Activated naive CD4-positive, alpha-beta T cell treated with anti-CD3 and anti-CD28 coated beads for 36 hours (primary cell): Measurements from ENCODE around the gene ARID3A. TPM values are rescaled to one million over a fixed set of nuclear protein-coding genes. Genes with fewer than 3 reads are reported as not detected.

Experiments used
- CTCF ChIA-PET: fragments of 350-600 bp; sonication (Branson Sonifier 250); formaldehyde crosslinking; loops from one replicate; lab custom pipeline; 2021; ENCODE audit warnings: antibody characterized with exemption; lab: Charles Lee
- DNase-seq: peaks from one replicate; pipeline ENCODE4 v3.0.0-alpha.2; 2020
- H3K27ac Mint-ChIP-seq: one replicate; pipeline ENCODE4 v1.8.0; 2021; ENCODE audit warnings: mild to moderate bottlenecking, mixed read lengths
- H3K27me3 Mint-ChIP-seq: one replicate; pipeline ENCODE4 v1.8.0; 2021; ENCODE audit warnings: low read depth, mixed read lengths
- H3K36me3 Mint-ChIP-seq: one replicate; pipeline ENCODE4 v1.8.0; 2021; ENCODE audit warnings: low read depth, mixed read lengths
- H3K4me1 Mint-ChIP-seq: one replicate; pipeline ENCODE4 v1.8.0; 2021; ENCODE audit warnings: low read depth, mixed read lengths
- H3K4me3 Mint-ChIP-seq: one replicate; pipeline ENCODE4 v1.8.0; 2021; ENCODE audit warnings: mild to moderate bottlenecking, moderate library complexity, mixed read lengths
- H3K9me3 Mint-ChIP-seq: one replicate; pipeline ENCODE4 v1.8.0; 2021; ENCODE audit warnings: mixed read lengths
- intact Hi-C: fragments of 100-400 bp; cut with micrococcal nuclease; formaldehyde crosslinking; loops from one replicate; pipeline ENCODE4 v1.15.1; 2023
- total RNA-seq, 2 experiments: library from RNA; stranded (reverse); gene quantifications; one replicate each; pipeline ENCODE4 v1.2.3, GENCODE V29; 2021

The ARID3A gene
- total RNA-seq, 2 experiments from 2014 or later = 23.1 to 28.4 TPM

DNA sequence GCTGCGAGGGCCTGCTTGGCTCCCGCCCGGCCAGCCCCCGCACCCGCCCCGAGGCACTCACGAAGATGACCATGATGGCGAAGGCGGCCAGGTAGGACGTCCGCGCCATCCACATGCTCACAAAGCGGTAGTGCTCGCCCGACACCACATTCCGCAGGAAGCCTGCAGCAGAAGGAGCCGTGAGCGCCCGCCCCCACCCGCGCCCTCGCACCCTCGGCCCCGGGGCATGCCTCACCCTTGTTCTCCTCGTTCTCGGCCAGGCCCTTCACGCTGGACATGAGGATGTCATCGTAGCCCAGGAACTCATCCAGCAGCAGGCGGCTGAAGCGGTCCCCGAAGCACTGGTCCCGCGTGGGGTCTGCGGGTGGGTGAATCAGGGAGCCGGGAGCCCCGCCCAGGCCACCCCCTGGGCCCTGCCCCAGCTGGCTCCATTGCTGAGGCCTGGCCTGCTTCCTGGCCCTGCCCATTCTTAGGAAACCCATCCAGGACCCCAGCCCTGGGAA is 86.0 kb downstream of the ARID3A start:
- Mint-ChIP-seq H3K9me3 (no peaks in the 10 kb centered on the region), H3K4me1 (peaks cover 14% of the 10 kb centered on the region), H3K4me3 (no peak overlapping the region), H3K36me3 (peaks cover 2% of the 10 kb centered on the region), H3K27me3 (no peaks in the 10 kb centered on the region), H3K27ac (no peak overlapping the region)
- intact Hi-C loops = no loop called here
- no peak for DNase-seq
- CTCF ChIA-PET = no interaction called here

DNA sequence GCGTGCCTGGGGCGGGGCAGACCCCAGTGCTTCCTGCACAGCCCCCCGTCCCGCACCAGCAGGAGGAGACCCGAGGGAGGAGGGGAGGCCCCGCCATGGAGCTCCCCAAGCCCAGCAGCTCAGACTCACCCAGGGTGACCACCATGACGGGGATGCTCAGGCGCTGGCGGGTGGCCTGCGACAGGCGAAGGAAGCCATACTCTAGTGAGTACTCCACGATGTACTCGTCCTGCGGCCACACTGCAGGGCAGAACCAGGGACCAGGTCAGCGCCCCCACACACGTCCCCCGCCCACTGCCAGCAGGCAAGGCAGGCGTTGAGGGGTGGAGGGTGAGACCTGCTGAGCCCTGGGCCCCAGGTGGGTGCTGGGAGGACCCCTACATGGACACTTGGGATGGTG is 86.5 kb downstream of the ARID3A start:
- Mint-ChIP-seq H3K9me3 (no peaks in the 10 kb centered on the region), H3K27me3 (no peaks in the 10 kb centered on the region), H3K4me1 (peaks cover 18% of the 10 kb centered on the region), H3K36me3 (peaks cover 2% of the 10 kb centered on the region), H3K27ac (no peak overlapping the region), H3K4me3 (no peak overlapping the region)
- no peak for DNase-seq
- intact Hi-C loops = no loop called here
- CTCF ChIA-PET = no interaction called here

DNA sequence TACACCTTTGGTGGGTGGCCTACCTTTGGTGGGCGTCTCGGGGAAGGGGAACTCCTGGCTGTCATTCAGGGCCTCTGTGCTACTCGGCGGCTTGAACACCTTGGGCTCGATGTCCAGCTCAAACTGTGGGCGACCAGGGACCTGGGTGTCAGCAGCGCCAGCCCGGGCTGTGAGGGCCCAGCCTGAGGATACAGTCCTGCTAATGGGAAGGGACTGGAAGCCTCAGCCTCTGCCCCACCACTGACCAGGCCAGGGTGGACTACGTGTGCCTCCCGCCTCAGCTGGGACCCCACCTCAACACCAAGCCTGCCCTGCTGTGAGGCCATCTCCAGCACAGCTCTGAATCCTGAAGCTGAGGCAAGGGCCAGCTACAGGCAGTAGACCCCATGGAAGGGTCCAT is 87.4 kb downstream of the ARID3A start:
- intact Hi-C loops = no loop called here
- no peak for DNase-seq
- CTCF ChIA-PET = no interaction called here

DNA sequence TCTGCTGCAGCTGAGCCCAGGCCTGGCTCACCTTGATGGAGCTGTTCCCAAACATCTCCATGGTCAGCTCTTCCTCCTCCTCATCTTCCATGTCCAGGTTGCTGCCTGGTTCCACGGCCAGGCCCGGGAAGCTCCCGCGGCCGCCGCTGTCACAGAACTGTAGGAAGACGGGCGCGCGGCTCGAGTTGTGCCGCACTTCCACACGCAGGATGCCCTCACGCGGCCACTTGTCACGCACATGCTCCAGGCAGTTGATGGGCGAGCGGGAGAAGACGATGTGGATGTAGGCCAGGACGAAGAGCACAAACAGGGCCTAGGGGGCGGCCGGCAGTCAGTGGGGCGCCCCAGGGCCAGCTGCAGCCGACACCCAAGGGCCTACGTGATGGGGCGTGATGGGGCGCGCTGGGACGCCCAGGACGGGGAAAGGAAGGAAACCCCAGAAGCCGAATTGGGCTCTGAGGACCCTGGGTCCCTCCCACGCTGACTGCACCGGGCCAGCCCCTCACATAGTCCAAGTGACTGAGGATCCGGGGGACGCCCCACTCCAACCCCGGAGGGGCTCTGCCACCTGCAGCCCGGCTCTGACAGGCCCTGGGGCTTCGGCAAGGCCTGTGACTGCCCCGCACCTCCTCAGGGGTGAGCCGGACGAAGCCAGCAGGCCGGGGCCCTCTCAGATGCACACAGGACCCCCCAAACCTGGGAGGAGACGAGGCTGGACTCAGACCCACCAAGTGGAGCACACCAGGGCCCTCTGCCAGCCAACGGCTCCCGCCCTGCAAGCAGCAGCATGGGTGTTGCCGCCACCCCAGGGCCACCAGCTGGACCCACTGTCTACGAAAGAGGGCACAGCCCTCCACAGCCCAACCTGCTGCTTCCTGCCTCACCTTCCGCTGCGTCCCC is 88.6 kb downstream of the ARID3A start:
- intact Hi-C loops = no loop called here
- Mint-ChIP-seq H3K36me3 (no peaks in the 10 kb centered on the region), H3K27me3 (no peaks in the 10 kb centered on the region), H3K4me1 (peaks cover 37% of the 10 kb centered on the region), H3K4me3 (no peak overlapping the region), H3K27ac (no peak overlapping the region), H3K9me3 (no peaks in the 10 kb centered on the region)
- DNase-seq = no peak
- CTCF ChIA-PET = interaction anchor here (0.8 kb wide), 1 partner anchor 202 kb away, joined by 5 read pairs; no protein-coding TSS in a partner anchor

More for the DNA sequence above, 87.4 kb downstream of the ARID3A start:
- Mint-ChIP-seq H3K27me3 (no peaks in the 10 kb centered on the region), H3K27ac (no peak overlapping the region), H3K9me3 (no peaks in the 10 kb centered on the region), H3K36me3 (peaks cover 2% of the 10 kb centered on the region), H3K4me3 (no peak overlapping the region), H3K4me1 (peaks cover 25% of the 10 kb centered on the region)

GRCh38 chr19:1015061-1015781 is 89.4 kb downstream of the ARID3A start:
- H3K4me3 Mint-ChIP-seq = no peak overlapping the region

GRCh38 chr19:1015782-1016646 is 90.2 kb downstream of the ARID3A start:
- Mint-ChIP-seq H3K27ac (no peak overlapping the region), H3K36me3 (peaks cover 3% of the 10 kb centered on the region), H3K27me3 (no peaks in the 10 kb centered on the region), H3K9me3 (no peaks in the 10 kb centered on the region), H3K4me1 (peaks cover 43% of the 10 kb centered on the region), H3K4me3 (no peak overlapping the region)
- DNase-seq = no peak
- CTCF ChIA-PET = no interaction called here
- intact Hi-C loops = no loop called here

More at GRCh38 chr19:1015061-1015781, 89.4 kb downstream of the ARID3A start:
- DNase-seq = no peak
- H3K27me3 Mint-ChIP-seq = no peaks in the 10 kb centered on the region
- peaks cover 3% of the 10 kb centered on the region for H3K36me3 Mint-ChIP-seq
- no peak overlapping the region for H3K27ac Mint-ChIP-seq
- CTCF ChIA-PET = interaction anchor here (0.8 kb wide), 1 partner anchor 202 kb away, joined by 5 read pairs; no protein-coding TSS in a partner anchor
- intact Hi-C loops = no loop called here
- H3K9me3 Mint-ChIP-seq = no peaks in the 10 kb centered on the region
- peaks cover 43% of the 10 kb centered on the region for H3K4me1 Mint-ChIP-seq

DNA sequence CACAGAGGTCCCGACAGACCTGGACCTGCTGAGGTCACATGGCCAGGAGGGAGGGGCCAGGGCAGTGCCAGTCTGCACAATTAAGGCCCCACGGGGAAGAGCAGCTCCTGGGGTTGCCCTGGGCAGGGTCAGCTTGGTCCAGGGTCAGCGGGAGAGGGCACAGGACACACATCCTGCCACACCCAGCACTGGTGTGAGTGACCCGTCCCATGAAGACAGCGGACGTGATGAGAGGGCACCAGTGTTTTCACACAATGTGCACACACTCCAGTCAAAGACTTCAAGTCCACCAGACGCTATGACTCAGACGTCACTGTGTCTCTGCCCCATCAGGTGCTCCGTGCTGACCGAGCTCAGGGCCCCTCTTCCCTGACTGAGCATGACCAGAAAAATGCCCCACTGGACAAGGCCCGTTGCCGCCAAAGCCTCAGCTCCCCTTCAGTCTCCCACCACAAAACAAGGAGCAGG is 90.8 kb downstream of the ARID3A start:
- H3K4me1 Mint-ChIP-seq = peaks cover 45% of the 10 kb centered on the region
- H3K4me3 Mint-ChIP-seq = no peak overlapping the region
- no peak for DNase-seq
- no peaks in the 10 kb centered on the region for H3K9me3 Mint-ChIP-seq
- CTCF ChIA-PET = no interaction called here
- intact Hi-C loops = no loop called here
- no peaks in the 10 kb centered on the region for H3K27me3 Mint-ChIP-seq
- peaks cover 3% of the 10 kb centered on the region for H3K36me3 Mint-ChIP-seq
- H3K27ac Mint-ChIP-seq = no peak overlapping the region

GRCh38 chr19:1017115-1017905 is 91.5 kb downstream of the ARID3A start:
- CTCF ChIA-PET = no interaction called here
- no peaks in the 10 kb centered on the region for H3K27me3 Mint-ChIP-seq

DNA sequence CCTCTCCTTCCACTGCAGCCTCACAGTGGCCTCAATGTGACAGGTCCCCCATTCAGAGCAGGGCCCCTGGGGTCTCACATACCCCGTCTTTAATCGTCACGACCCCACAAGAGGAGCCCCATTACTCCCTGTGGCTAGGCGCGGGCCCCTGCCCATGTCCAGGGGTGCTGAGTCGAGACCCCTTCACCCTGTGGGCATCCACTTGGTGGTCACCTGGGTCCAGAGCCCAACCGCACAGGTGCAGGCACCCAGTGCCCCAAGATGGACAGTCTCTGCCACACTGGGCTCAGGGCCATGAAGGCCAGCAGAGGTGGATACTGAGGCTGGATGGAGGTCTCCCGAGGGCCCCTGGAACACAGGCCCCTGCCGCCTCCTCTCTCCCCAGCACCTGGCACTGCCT is 92.1 kb downstream of the ARID3A start:
- Mint-ChIP-seq H3K4me1 (peaks cover 46% of the 10 kb centered on the region), H3K27me3 (no peaks in the 10 kb centered on the region), H3K27ac (no peak overlapping the region), H3K9me3 (no peaks in the 10 kb centered on the region), H3K36me3 (peaks cover 3% of the 10 kb centered on the region), H3K4me3 (no peak overlapping the region)
- CTCF ChIA-PET = no interaction called here
- no peak for DNase-seq
- intact Hi-C loops = no loop called here

More at GRCh38 chr19:1017115-1017905, 91.5 kb downstream of the ARID3A start:
- Mint-ChIP-seq H3K27ac (peak overlapping the region; percentile 24), H3K36me3 (peaks cover 3% of the 10 kb centered on the region), H3K4me3 (no peak overlapping the region), H3K9me3 (no peaks in the 10 kb centered on the region), H3K4me1 (peaks cover 46% of the 10 kb centered on the region)
- DNase-seq = no peak
- intact Hi-C loops = no loop called here

DNA sequence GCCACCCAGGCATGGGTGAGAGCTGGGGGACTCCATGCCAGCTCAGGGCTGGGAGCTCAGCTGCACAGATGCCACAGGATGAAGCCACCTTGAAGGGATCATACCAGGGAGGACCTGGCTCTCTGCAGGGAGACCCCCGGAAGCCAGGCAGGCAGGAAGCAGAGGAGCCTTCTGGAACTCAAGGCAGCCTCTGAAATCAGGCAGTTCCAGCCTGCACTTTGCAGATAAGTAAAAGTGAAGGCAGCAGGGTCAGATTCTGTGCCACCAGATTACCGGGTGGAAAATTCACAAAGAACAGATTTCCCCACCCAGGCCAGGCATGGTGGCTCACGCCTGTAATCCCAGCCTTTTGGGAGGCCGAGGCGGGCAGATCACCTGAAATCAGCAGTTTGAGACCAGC is 92.6 kb downstream of the ARID3A start:
- Mint-ChIP-seq H3K27ac (peak overlapping the region; percentile 70), H3K9me3 (no peaks in the 10 kb centered on the region), H3K27me3 (no peaks in the 10 kb centered on the region), H3K36me3 (peaks cover 3% of the 10 kb centered on the region), H3K4me1 (peaks cover 46% of the 10 kb centered on the region), H3K4me3 (peak overlapping the region; percentile 95)
- CTCF ChIA-PET = no interaction called here
- no peak for DNase-seq
- intact Hi-C loops = no loop called here

- no peak for DNase-seq
- H3K36me3 Mint-ChIP-seq = peaks cover 3% of the 10 kb centered on the region
- no peaks in the 10 kb centered on the region for H3K9me3 Mint-ChIP-seq
- peaks cover 43% of the 10 kb centered on the region for H3K4me1 Mint-ChIP-seq
- H3K27me3 Mint-ChIP-seq = no peaks in the 10 kb centered on the region
- intact Hi-C loops = no loop called here
- CTCF ChIA-PET = interaction anchor here (0.7 kb wide), 1 partner anchor 39 kb away, joined by 3 read pairs; no protein-coding TSS in a partner anchor
- H3K4me3 Mint-ChIP-seq = peak overlapping the region; percentile 95
- peak overlapping the region; percentile 70 for H3K27ac Mint-ChIP-seq
These were observed 93.2 kb downstream of the ARID3A start for GRCh38 chr19:1018932-1019615.
